HepG2 (cell line): ENCODE measurements around the gene AGT. TPM values are rescaled to one million over a fixed set of nuclear protein-coding genes. Genes with fewer than 3 reads are reported as not detected.
A peak's percentile ranks its signal among the peaks of the same experiment; 100 is the strongest.

Experiments used
- DMAP1 ChIP-seq: IDR thresholded peaks from 2 replicates; pipeline ENCODE4 v1.6.1; 2016
- DNMT3B ChIP-seq: conservative IDR thresholded peaks from 2 replicates; pipeline ENCODE4 v1.6.1; 2016; ENCODE audit warnings: missing biosample characterization, control low read depth
- HOXD1 ChIP-seq: sonication (generic); formaldehyde crosslinking; IDR thresholded peaks from 2 replicates; pipeline ENCODE4 v1.5.0; 2020; ENCODE audit warnings: missing genetic modification reagents
- MAFG ChIP-seq: sonication (generic); formaldehyde crosslinking; IDR thresholded peaks from 2 replicates; pipeline ENCODE4 v1.5.1; 2020; ENCODE audit warnings: mild to moderate bottlenecking, missing genetic modification reagents
- NBN ChIP-seq: fragments of 450-650 bp; conservative IDR thresholded peaks from 2 replicates; pipeline ENCODE4 v1.6.1; 2017
- NCOA5 ChIP-seq: sonication (generic); formaldehyde crosslinking; IDR thresholded peaks from 2 replicates; pipeline ENCODE4 v1.4.0; 2020; ENCODE audit warnings: missing genetic modification reagents
- NR2F2 ChIP-seq: IDR thresholded peaks from 2 replicates; pipeline ENCODE4 v1.6.1; 2012; ENCODE audit warnings: low read depth, inconsistent platforms, borderline replicate concordance
- PBX2 ChIP-seq: IDR thresholded peaks from 2 replicates; pipeline ENCODE4 v1.6.1; 2016; ENCODE audit warnings: control low read depth
- SP140L ChIP-seq: sonication (generic); formaldehyde crosslinking; IDR thresholded peaks from 2 replicates; pipeline ENCODE4 v1.4.0; 2020; ENCODE audit warnings: missing genetic modification reagents, borderline replicate concordance
- SRSF9 ChIP-seq: fragments of 200-400 bp; formaldehyde crosslinking; IDR thresholded peaks from 2 replicates; pipeline ENCODE4 v1.6.1; 2018; ENCODE audit warnings: borderline replicate concordance, mild to moderate bottlenecking, low read depth, low read length; ENCODE audit not compliant: insufficient read depth, poor library complexity, severe bottlenecking
- TCF7L2 ChIP-seq: IDR thresholded peaks from 2 replicates; pipeline ENCODE4 v1.6.1; 2011; ENCODE audit warnings: mild to moderate bottlenecking, low read depth, low read length, moderate library complexity
- XRCC5 ChIP-seq: fragments of 200-400 bp; formaldehyde crosslinking; optimal IDR thresholded peaks from 2 replicates; pipeline ENCODE3; 2017; ENCODE audit warnings: mild to moderate bottlenecking, low read length
- ZNF629 ChIP-seq: sonication (generic); formaldehyde crosslinking; conservative IDR thresholded peaks from 2 replicates; pipeline ENCODE4 v1.5.0; 2020; ENCODE audit warnings: missing genetic modification reagents
- ZNF644 ChIP-seq: IDR thresholded peaks from 2 replicates; pipeline ENCODE4 v1.6.1; 2016; ENCODE audit warnings: low read depth
- ZNF788 ChIP-seq: sonication (generic); formaldehyde crosslinking; IDR thresholded peaks from 2 replicates; pipeline ENCODE4 v1.5.0; 2020; ENCODE audit warnings: mild to moderate bottlenecking, missing genetic modification reagents, borderline replicate concordance
- polyA plus RNA-seq, 8 experiments: library from polyadenylated mRNA; depleted of rRNA in 3 of 8; stranded (reverse) in 7 of 8; unstranded in 1 of 8; fragments of >200 nt; fragmentation: Illumina TruSeq in 4 of 8; extraction: Trizol in 4 of 8; gene quantifications; 2 replicates each; pipeline versions ENCODE4 v1.2.1 to v1.2.3, GENCODE V29; 2011 to 2016; ENCODE audit warnings: low read depth in 4 of 8, missing spikeins in 1 of 8, mixed read lengths in 1 of 8; ENCODE audit not compliant: insufficient read depth in 1 of 8
- total RNA-seq, 5 experiments: library from RNA; depleted of rRNA; stranded (reverse); fragments of >200 nt; fragmentation: Illumina TruSeq; extraction: Trizol; gene quantifications; 2 replicates each; pipeline ENCODE4 v1.2.3, GENCODE V29; 2016; ENCODE audit warnings: low read depth in 1 of 5
- TF ChIP-seq, protein P1 (sequence below): sonication (generic); formaldehyde crosslinking; IDR thresholded peaks from 2 replicates; pipeline ENCODE4 v1.9.0; 2021; ENCODE audit warnings: missing genetic modification reagents, borderline replicate concordance
- TF ChIP-seq, protein P2 (sequence below): sonication (generic); formaldehyde crosslinking; IDR thresholded peaks from 2 replicates; pipeline ENCODE4 v1.5.1; 2020; ENCODE audit warnings: mild to moderate bottlenecking, missing genetic modification reagents, borderline replicate concordance
- TF ChIP-seq, protein P3 (sequence below): sonication (generic); formaldehyde crosslinking; IDR thresholded peaks from 2 replicates; pipeline ENCODE4 v1.4.0; 2020; ENCODE audit warnings: missing genetic modification reagents
- TF ChIP-seq, protein P4 (sequence below): sonication (generic); formaldehyde crosslinking; IDR thresholded peaks from 2 replicates; pipeline ENCODE4 v1.5.0; 2020; ENCODE audit warnings: missing genetic modification reagents, mild to moderate bottlenecking, borderline replicate concordance
- TF ChIP-seq, protein P5 (sequence below): sonication (generic); formaldehyde crosslinking; IDR thresholded peaks from 2 replicates; pipeline ENCODE4 v1.5.1; 2020; ENCODE audit warnings: mild to moderate bottlenecking, moderate library complexity, missing genetic modification reagents

AGT gene
- total and polyA plus RNA-seq, 2 of the 13 experiments (the other 11 are each of a cell fraction or from before 2014, with no cell fraction given): 892 to 2,071 TPM

- TF ChIP-seq ZNF788 (CRISPR knock-in tag) (peak; percentile 91; the same call in 1 of the 2 replicates), ZNF644 (CRISPR knock-in tag) (peak; percentile 68; the same call in 1 of the 2 replicates), NCOA5 (CRISPR knock-in tag) (0 out of 2 replicates have a peak, but pooled peaks have one; percentile 90), SP140L (peak; percentile 57; the same call in 1 of the 2 replicates), HOXD1 (CRISPR knock-in tag) (peak; percentile 82; the same call in 1 of the 2 replicates), NR2F2 (no peak), DMAP1 (CRISPR knock-in tag) (peak; percentile 95), ZNF629 (peak; percentile 77), MAFG (no peak), XRCC5 (peak; percentile 91), DNMT3B (CRISPR knock-in tag) (0 out of 2 replicates have a peak, but pooled peaks have one; percentile 28), TCF7L2 (peak; percentile 61; the same call in 1 of the 2 replicates), NBN (no peak), SRSF9 (no peak), PBX2 (no peak)
- TF ChIP-seq, protein P1, sequence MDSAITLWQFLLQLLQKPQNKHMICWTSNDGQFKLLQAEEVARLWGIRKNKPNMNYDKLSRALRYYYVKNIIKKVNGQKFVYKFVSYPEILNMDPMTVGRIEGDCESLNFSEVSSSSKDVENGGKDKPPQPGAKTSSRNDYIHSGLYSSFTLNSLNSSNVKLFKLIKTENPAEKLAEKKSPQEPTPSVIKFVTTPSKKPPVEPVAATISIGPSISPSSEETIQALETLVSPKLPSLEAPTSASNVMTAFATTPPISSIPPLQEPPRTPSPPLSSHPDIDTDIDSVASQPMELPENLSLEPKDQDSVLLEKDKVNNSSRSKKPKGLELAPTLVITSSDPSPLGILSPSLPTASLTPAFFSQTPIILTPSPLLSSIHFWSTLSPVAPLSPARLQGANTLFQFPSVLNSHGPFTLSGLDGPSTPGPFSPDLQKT (CRISPR knock-in tag): no peak
- TF ChIP-seq, protein P2, sequence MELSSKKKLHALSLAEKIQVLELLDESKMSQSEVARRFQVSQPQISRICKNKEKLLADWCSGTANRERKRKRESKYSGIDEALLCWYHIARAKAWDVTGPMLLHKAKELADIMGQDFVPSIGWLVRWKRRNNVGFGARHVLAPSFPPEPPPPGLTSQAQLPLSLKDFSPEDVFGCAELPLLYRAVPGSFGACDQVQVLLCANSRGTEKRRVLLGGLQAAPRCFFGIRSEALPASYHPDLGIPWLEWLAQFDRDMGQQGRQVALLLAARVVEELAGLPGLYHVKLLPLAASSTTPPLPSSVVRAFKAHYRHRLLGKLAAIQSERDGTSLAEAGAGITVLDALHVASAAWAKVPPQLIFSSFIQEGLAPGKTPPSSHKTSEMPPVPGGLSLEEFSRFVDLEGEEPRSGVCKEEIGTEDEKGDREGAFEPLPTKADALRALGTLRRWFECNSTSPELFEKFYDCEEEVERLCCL (CRISPR knock-in tag): no peak
- TF ChIP-seq, protein P3, sequence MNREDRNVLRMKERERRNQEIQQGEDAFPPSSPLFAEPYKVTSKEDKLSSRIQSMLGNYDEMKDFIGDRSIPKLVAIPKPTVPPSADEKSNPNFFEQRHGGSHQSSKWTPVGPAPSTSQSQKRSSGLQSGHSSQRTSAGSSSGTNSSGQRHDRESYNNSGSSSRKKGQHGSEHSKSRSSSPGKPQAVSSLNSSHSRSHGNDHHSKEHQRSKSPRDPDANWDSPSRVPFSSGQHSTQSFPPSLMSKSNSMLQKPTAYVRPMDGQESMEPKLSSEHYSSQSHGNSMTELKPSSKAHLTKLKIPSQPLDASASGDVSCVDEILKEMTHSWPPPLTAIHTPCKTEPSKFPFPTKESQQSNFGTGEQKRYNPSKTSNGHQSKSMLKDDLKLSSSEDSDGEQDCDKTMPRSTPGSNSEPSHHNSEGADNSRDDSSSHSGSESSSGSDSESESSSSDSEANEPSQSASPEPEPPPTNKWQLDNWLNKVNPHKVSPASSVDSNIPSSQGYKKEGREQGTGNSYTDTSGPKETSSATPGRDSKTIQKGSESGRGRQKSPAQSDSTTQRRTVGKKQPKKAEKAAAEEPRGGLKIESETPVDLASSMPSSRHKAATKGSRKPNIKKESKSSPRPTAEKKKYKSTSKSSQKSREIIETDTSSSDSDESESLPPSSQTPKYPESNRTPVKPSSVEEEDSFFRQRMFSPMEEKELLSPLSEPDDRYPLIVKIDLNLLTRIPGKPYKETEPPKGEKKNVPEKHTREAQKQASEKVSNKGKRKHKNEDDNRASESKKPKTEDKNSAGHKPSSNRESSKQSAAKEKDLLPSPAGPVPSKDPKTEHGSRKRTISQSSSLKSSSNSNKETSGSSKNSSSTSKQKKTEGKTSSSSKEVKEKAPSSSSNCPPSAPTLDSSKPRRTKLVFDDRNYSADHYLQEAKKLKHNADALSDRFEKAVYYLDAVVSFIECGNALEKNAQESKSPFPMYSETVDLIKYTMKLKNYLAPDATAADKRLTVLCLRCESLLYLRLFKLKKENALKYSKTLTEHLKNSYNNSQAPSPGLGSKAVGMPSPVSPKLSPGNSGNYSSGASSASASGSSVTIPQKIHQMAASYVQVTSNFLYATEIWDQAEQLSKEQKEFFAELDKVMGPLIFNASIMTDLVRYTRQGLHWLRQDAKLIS (CRISPR knock-in tag): peak; percentile 58
- TF ChIP-seq, protein P4, sequence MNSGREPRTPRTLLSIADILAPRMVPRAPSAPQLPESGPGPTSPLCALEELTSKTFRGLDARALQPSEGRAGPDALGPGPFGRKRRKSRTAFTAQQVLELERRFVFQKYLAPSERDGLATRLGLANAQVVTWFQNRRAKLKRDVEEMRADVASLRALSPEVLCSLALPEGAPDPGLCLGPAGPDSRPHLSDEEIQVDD: peak; percentile 87; the same call in 1 of the 2 replicates
- TF ChIP-seq, protein P5, sequence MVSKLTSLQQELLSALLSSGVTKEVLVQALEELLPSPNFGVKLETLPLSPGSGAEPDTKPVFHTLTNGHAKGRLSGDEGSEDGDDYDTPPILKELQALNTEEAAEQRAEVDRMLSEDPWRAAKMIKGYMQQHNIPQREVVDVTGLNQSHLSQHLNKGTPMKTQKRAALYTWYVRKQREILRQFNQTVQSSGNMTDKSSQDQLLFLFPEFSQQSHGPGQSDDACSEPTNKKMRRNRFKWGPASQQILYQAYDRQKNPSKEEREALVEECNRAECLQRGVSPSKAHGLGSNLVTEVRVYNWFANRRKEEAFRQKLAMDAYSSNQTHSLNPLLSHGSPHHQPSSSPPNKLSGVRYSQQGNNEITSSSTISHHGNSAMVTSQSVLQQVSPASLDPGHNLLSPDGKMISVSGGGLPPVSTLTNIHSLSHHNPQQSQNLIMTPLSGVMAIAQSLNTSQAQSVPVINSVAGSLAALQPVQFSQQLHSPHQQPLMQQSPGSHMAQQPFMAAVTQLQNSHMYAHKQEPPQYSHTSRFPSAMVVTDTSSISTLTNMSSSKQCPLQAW (CRISPR knock-in tag): peak; percentile 91
Observed at GRCh38 chr1:230702934-230703678, 10.8 kb downstream of the AGT start (continued).
